ENCODE data around the gene C8G. TPM values are rescaled to one million over a fixed set of nuclear protein-coding genes. Genes with fewer than 3 reads are reported as not detected.

Gene C8G
- total and polyA plus RNA-seq, 9 of the 15 experiments (the other 6 are each of a cell fraction or from before 2014, with no cell fraction given), result 0.35 to 5.9 (median 2.7) TPM; not detected in 2

DNA sequence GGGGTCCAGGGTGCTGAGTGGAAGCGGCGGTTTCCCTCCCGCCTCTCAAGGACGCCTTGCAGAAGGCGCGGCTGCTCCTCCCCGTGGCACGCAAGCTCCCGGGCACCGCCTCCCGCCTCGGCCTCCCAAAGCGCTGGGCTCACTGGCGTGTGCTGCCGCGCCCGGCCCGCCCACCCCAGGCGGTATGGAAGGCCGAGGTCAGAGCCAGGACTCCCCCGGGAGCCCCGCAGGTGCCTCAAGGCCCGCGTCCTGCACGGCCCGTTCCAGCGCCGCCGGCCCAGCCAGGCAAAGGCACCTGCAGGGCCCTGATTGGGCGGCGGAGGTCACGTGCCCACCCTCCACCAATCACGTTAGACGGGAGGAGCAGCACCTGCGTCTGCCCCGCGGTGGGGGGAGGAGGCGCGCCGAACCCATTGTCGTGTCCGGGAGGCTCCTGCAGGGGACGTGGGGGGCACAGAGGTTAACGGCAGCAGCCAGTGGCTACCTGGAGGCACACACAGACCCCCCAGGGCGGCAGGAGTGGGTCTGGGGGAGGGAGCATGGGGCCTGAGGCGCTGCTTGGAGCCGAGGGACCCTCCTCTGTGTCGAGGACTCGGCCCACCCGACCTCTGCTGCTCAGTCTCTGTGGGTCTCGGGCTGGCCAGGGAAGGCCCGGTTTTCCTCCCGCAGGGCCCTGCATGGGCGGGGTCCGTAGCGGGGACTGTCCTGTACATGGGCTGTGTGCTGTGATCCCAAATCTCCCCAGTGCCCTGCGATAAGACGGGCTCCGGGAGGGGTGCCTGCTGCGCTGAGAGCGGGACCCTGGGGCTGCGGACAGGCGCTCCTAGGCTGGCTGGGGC lies 5.0 kb downstream of the C8G start (continued):
- no peak for TF ChIP-seq NR2C1 (IDR thresholded peaks at IDR 0.05)
- no peak for TF ChIP-seq NR2C1 (tag; IDR thresholded peaks at IDR 0.05)
- TF ChIP-seq, protein P1, sequence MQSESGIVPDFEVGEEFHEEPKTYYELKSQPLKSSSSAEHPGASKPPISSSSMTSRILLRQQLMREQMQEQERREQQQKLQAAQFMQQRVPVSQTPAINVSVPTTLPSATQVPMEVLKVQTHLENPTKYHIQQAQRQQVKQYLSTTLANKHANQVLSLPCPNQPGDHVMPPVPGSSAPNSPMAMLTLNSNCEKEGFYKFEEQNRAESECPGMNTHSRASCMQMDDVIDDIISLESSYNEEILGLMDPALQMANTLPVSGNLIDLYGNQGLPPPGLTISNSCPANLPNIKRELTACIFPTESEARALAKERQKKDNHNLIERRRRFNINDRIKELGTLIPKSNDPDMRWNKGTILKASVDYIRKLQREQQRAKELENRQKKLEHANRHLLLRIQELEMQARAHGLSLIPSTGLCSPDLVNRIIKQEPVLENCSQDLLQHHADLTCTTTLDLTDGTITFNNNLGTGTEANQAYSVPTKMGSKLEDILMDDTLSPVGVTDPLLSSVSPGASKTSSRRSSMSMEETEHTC (IDR thresholded peaks at IDR 0.05), result peak; percentile 57; the same call in 1 of the 2 replicates
- TF ChIP-seq ZKSCAN8 (CRISPR knock-in tag; IDR thresholded peaks at IDR 0.05), result no peak
- no peak for TF ChIP-seq SMARCE1 (IDR thresholded peaks at IDR 0.05)
- no peak for TF ChIP-seq MCM5 (IDR thresholded peaks at IDR 0.05; ENCODE audit: low read depth)
- TF ChIP-seq SREBF1 (IDR thresholded peaks at IDR 0.05; ENCODE audit: borderline replicate concordance, low read depth, low read length), result no peak
- TF ChIP-seq PML (IDR thresholded peaks at IDR 0.05; ENCODE audit: low read length), result peak; percentile 26; the same call in 1 of the 2 replicates
- no peak for TF ChIP-seq ESRRB (CRISPR knock-in tag; IDR thresholded peaks at IDR 0.05; ENCODE audit: borderline replicate concordance)
- no peak for TF ChIP-seq SMARCA5 (IDR thresholded peaks at IDR 0.05)
- TF ChIP-seq CBX3 (IDR thresholded peaks at IDR 0.05; ENCODE audit: borderline replicate concordance in 1 of 2, low read length in 2 of 2), result no peak
- TF ChIP-seq, protein P2, sequence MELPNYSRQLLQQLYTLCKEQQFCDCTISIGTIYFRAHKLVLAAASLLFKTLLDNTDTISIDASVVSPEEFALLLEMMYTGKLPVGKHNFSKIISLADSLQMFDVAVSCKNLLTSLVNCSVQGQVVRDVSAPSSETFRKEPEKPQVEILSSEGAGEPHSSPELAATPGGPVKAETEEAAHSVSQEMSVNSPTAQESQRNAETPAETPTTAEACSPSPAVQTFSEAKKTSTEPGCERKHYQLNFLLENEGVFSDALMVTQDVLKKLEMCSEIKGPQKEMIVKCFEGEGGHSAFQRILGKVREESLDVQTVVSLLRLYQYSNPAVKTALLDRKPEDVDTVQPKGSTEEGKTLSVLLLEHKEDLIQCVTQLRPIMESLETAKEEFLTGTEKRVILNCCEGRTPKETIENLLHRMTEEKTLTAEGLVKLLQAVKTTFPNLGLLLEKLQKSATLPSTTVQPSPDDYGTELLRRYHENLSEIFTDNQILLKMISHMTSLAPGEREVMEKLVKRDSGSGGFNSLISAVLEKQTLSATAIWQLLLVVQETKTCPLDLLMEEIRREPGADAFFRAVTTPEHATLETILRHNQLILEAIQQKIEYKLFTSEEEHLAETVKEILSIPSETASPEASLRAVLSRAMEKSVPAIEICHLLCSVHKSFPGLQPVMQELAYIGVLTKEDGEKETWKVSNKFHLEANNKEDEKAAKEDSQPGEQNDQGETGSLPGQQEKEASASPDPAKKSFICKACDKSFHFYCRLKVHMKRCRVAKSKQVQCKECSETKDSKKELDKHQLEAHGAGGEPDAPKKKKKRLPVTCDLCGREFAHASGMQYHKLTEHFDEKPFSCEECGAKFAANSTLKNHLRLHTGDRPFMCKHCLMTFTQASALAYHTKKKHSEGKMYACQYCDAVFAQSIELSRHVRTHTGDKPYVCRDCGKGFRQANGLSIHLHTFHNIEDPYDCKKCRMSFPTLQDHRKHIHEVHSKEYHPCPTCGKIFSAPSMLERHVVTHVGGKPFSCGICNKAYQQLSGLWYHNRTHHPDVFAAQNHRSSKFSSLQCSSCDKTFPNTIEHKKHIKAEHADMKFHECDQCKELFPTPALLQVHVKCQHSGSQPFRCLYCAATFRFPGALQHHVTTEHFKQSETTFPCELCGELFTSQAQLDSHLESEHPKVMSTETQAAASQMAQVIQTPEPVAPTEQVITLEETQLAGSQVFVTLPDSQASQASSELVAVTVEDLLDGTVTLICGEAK (IDR thresholded peaks at IDR 0.05), result peak; percentile 19; the same call in 1 of the 2 replicates
- TF ChIP-seq, protein P2 (CRISPR knock-in tag; IDR thresholded peaks at IDR 0.05), result no peak
- no peak for TF ChIP-seq CEBPB (tag; IDR thresholded peaks at IDR 0.05)
- TF ChIP-seq, protein P3, sequence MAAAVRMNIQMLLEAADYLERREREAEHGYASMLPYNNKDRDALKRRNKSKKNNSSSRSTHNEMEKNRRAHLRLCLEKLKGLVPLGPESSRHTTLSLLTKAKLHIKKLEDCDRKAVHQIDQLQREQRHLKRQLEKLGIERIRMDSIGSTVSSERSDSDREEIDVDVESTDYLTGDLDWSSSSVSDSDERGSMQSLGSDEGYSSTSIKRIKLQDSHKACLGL (CRISPR knock-in tag; IDR thresholded peaks at IDR 0.05; ENCODE audit: borderline replicate concordance, poor library complexity, severe bottlenecking), result no peak
- TF ChIP-seq NONO (IDR thresholded peaks at IDR 0.05; ENCODE audit: low read depth in 2 of 2, low read length in 1 of 2), result 0 out of 4 replicates have a peak, but pooled peaks of 1 of the 2 experiments have one; percentile 19
- TF ChIP-seq POLR3G (IDR thresholded peaks at IDR 0.05; ENCODE audit: extremely low read depth, insufficient read length, insufficient replicate concordance), result no peak
- no peak for TF ChIP-seq ZNF551 (CRISPR knock-in tag; IDR thresholded peaks at IDR 0.05)
